H9 (cell line): ENCODE measurements around the gene DOCK2. TPM values are rescaled to one million over a fixed set of nuclear protein-coding genes. Genes with fewer than 3 reads are reported as not detected.
"Not testable (repeated sequence)": the region's sequence is repeated elsewhere in the genome, so short reads cannot be mapped to it uniquely, and the experiment has no call there.

Experiments used
- DNase-seq: peaks from one replicate; pipeline ENCODE4 v3.0.0-alpha.2; 2017
- H2AFZ ChIP-seq: one replicate; pipeline ENCODE4 v1.6.1; 2013; ENCODE audit warnings: mild to moderate bottlenecking, low read length, control low read depth, moderate library complexity
- H2AK5ac ChIP-seq: 2 replicates; pipeline ENCODE4 v1.6.1; 2013; ENCODE audit warnings: low read length, control low read depth, mixed read lengths; ENCODE audit not compliant: insufficient read length
- H2BK120ac ChIP-seq: one replicate; pipeline ENCODE4 v1.6.1; 2013; ENCODE audit warnings: low read depth, mild to moderate bottlenecking, low read length, control low read depth, inconsistent platforms; ENCODE audit not compliant: poor library complexity, severe bottlenecking
- H2BK12ac ChIP-seq: 2 replicates; pipeline ENCODE4 v1.6.1; 2013; ENCODE audit warnings: low read length, control low read depth, mixed read lengths, low read depth; ENCODE audit not compliant: insufficient read length
- H2BK15ac ChIP-seq: 2 replicates; pipeline ENCODE4 v1.6.1; 2013; ENCODE audit warnings: low read depth, low read length, control low read depth
- H2BK20ac ChIP-seq: one replicate; pipeline ENCODE4 v1.6.1; 2013; ENCODE audit warnings: low read depth, mild to moderate bottlenecking, low read length, control low read depth, inconsistent platforms; ENCODE audit not compliant: poor library complexity, severe bottlenecking
- H2BK5ac ChIP-seq: 2 replicates; pipeline ENCODE4 v1.6.1; 2013; ENCODE audit warnings: low read length, control low read depth, mixed read lengths; ENCODE audit not compliant: insufficient read length
- H3K14ac ChIP-seq: 2 replicates; pipeline ENCODE4 v1.6.1; 2013; ENCODE audit warnings: low read length, control low read depth; ENCODE audit not compliant: insufficient read depth
- H3K18ac ChIP-seq: 2 replicates; pipeline ENCODE4 v1.6.1; 2013; ENCODE audit warnings: low read depth, mild to moderate bottlenecking, mixed read lengths, low read length, control low read depth; ENCODE audit not compliant: insufficient read length
- H3K23ac ChIP-seq: 2 replicates; pipeline ENCODE4 v1.6.1; 2013; ENCODE audit warnings: low read length, control low read depth, mixed read lengths, low read depth; ENCODE audit not compliant: insufficient read length
- H3K23me2 ChIP-seq: 2 replicates; pipeline ENCODE4 v1.6.1; 2013; ENCODE audit warnings: low read depth, mild to moderate bottlenecking, mixed read lengths, low read length, control low read depth; ENCODE audit not compliant: insufficient read length, poor library complexity, severe bottlenecking
- H3K27ac ChIP-seq: 2 replicates; pipeline ENCODE4 v1.5.1; 2013; ENCODE audit warnings: low read length, control low read depth, mixed read lengths, low read depth; ENCODE audit not compliant: insufficient read length
- H3K27me3 ChIP-seq: 2 replicates; pipeline ENCODE4 v1.6.1; 2013; ENCODE audit warnings: low read length, control low read depth, inconsistent platforms; ENCODE audit not compliant: insufficient read depth
- H3K4ac ChIP-seq: 2 replicates; pipeline ENCODE4 v1.6.1; 2013; ENCODE audit warnings: low read depth, mild to moderate bottlenecking, control low read depth, inconsistent platforms, low read length, moderate library complexity
- H3K4me1 ChIP-seq: 2 replicates; pipeline ENCODE4 v1.6.1; 2013; ENCODE audit warnings: low read length, control low read depth, inconsistent platforms; ENCODE audit not compliant: insufficient read depth
- H3K4me2 ChIP-seq: 2 replicates; pipeline ENCODE4 v1.6.1; 2013; ENCODE audit warnings: low read length, control low read depth, mixed read lengths; ENCODE audit not compliant: insufficient read length, insufficient read depth
- H3K56ac ChIP-seq: 2 replicates; pipeline ENCODE4 v1.6.1; 2013; ENCODE audit warnings: low read depth, mild to moderate bottlenecking, mixed read lengths, low read length, control low read depth; ENCODE audit not compliant: insufficient read length
- H3K79me1 ChIP-seq: 2 replicates; pipeline ENCODE4 v1.6.1; 2013; ENCODE audit warnings: low read depth, mild to moderate bottlenecking, moderate library complexity, low read length, control low read depth, inconsistent platforms; ENCODE audit not compliant: insufficient read depth, poor library complexity, severe bottlenecking
- H3K79me2 ChIP-seq: 2 replicates; pipeline ENCODE4 v1.6.1; 2013; ENCODE audit warnings: low read length, control low read depth, inconsistent platforms; ENCODE audit not compliant: insufficient read depth
- H3K9ac ChIP-seq: 2 replicates; pipeline ENCODE4 v1.6.1; 2013; ENCODE audit warnings: low read length, control low read depth, mixed read lengths; ENCODE audit not compliant: insufficient read length; ENCODE audit errors: extremely low read depth
- H3K9me3 ChIP-seq: one replicate; pipeline ENCODE4 v1.6.1; 2013; ENCODE audit warnings: low read depth, low read length, inconsistent platforms; ENCODE audit not compliant: control insufficient read depth
- H3T11ph ChIP-seq: one replicate; pipeline ENCODE4 v1.6.1; 2013; ENCODE audit warnings: mild to moderate bottlenecking, low read length, control low read depth, inconsistent platforms
- H4K20me1 ChIP-seq: one replicate; pipeline ENCODE4 v1.6.1; 2013; ENCODE audit not compliant: control insufficient read depth, insufficient read length, insufficient read depth
- H4K5ac ChIP-seq: 2 replicates; pipeline ENCODE4 v1.6.1; 2013; ENCODE audit warnings: low read depth, mild to moderate bottlenecking, mixed read lengths, low read length, control low read depth; ENCODE audit not compliant: insufficient read length
- H4K8ac ChIP-seq: replicated peaks from 2 replicates; pipeline ENCODE4 v1.6.1; 2013; ENCODE audit warnings: low read length, control low read depth, mixed read lengths, low read depth; ENCODE audit not compliant: insufficient read length
- H4K91ac ChIP-seq: 2 replicates; pipeline ENCODE4 v1.6.1; 2013; ENCODE audit warnings: low read depth, mild to moderate bottlenecking, moderate library complexity, mixed read lengths, low read length, control low read depth; ENCODE audit not compliant: insufficient read length
- H3K27ac Mint-ChIP-seq, 3 experiments: 2 replicates in 2 of 3; 3 replicates in 1 of 3; pipeline ENCODE4 v1.8.0; 2020 to 2021; ENCODE audit warnings: mixed read lengths in 3 of 3, mild to moderate bottlenecking in 1 of 3, moderate library complexity in 1 of 3
- H3K27me3 Mint-ChIP-seq: 2 replicates; pipeline ENCODE4 v1.8.0; 2021; ENCODE audit warnings: low read depth, mild to moderate bottlenecking, moderate library complexity, mixed read lengths
- H3K36me3 Mint-ChIP-seq, 3 experiments: 2 replicates in 2 of 3; 3 replicates in 1 of 3; pipeline ENCODE4 v1.8.0; 2020 to 2021; ENCODE audit warnings: low read depth in 3 of 3, mixed read lengths in 3 of 3; ENCODE audit not compliant: insufficient read depth in 1 of 3
- H3K4me1 Mint-ChIP-seq, 2 experiments: 2 replicates each; pipeline ENCODE4 v1.8.0; 2020; ENCODE audit warnings: mixed read lengths in 2 of 2
- H3K4me3 Mint-ChIP-seq, 2 experiments: 2 replicates in 1 of 2; 3 replicates in 1 of 2; pipeline ENCODE4 v1.8.0; 2020 to 2021; ENCODE audit warnings: mild to moderate bottlenecking in 2 of 2, mixed read lengths in 2 of 2, moderate library complexity in 1 of 2
- H3K9me3 Mint-ChIP-seq, 2 experiments: 2 replicates in 1 of 2; 3 replicates in 1 of 2; pipeline ENCODE4 v1.8.0; 2020; ENCODE audit warnings: mild to moderate bottlenecking in 2 of 2, mixed read lengths in 2 of 2, moderate library complexity in 1 of 2
- WGBS: extraction: QIAGEN DNeasy Blood & Tissue Kit; methylation state at CpG from one replicate; pipeline ENCODE4 v1.1.7; 2013; ENCODE audit warnings: missing lambda C conversion rate, low lambda C conversion rate, mixed read lengths; ENCODE audit not compliant: insufficient read length; ENCODE audit errors: extremely low coverage; 5-methylcytosine and 5-hydroxymethylcytosine counted together
- total RNA-seq: library from RNA; stranded (reverse); gene quantifications from 2 replicates; pipeline ENCODE4 v1.2.1, GENCODE V29; 2021

The DOCK2 gene
- total RNA-seq, 1 experiment from 2014 or later, result 7.8 TPM

- not testable (repeated sequence) for H3K79me1 ChIP-seq, H3K9ac ChIP-seq, DNase-seq, H2BK15ac ChIP-seq, H2AFZ ChIP-seq, H3K4me1 Mint-ChIP-seq, H3K27ac ChIP-seq, H3K4me3 Mint-ChIP-seq, H4K91ac ChIP-seq, H2BK20ac ChIP-seq, H3K79me2 ChIP-seq, H3K14ac ChIP-seq, H3K23me2 ChIP-seq, H3K27me3 ChIP-seq, H3K4me1 ChIP-seq, H4K8ac ChIP-seq, H3K9me3 Mint-ChIP-seq, H3K36me3 Mint-ChIP-seq, H3K27ac Mint-ChIP-seq, H2BK5ac ChIP-seq, H2AK5ac ChIP-seq, H3K23ac ChIP-seq, H3T11ph ChIP-seq, H3K4me2 ChIP-seq, H3K27me3 Mint-ChIP-seq, H2BK12ac ChIP-seq, H3K4ac ChIP-seq, H2BK120ac ChIP-seq, H3K18ac ChIP-seq, H3K56ac ChIP-seq, H4K5ac ChIP-seq, H4K20me1 ChIP-seq, H3K9me3 ChIP-seq
- no CpG with 5 or more reads among the region's 1 CpG for WGBS
Measured at GRCh38 chr5:169834540-169834939, 197.5 kb downstream of the DOCK2 start.
